A549 (cell line): ENCODE results near the gene KCNQ1OT1. TPM values are rescaled to one million over a fixed set of nuclear protein-coding genes. Genes with fewer than 3 reads are reported as not detected.

Experiments used
- ATAC-seq, 2 experiments: fragments of 200-7000 bp in 1 of 2; fragments of >200 bp in 1 of 2; cut with Nextera tagmentation in 1 of 2; cut with Tn5 transposase in 1 of 2; 3 replicates each; pipeline versions ENCODE4 v1.8.0 to v1.9.1; 2018 to 2020; ENCODE audit warnings: mild to moderate bottlenecking in 1 of 2, moderate library complexity in 1 of 2
- CTCF ChIA-PET: fragments of 300-600 bp; sonication (Branson Sonifier 250); formaldehyde crosslinking; extraction: SDS; loops from one replicate; lab custom pipeline; 2021; ENCODE audit warnings: antibody characterized with exemption, inconsistent platforms; lab: Yijun Ruan, JAX
- POLR2A ChIA-PET: fragments of 350-600 bp; formaldehyde crosslinking; extraction: SDS; loops from one replicate; lab custom pipeline; 2021; ENCODE audit warnings: antibody characterized with exemption, inconsistent platforms; lab: Yijun Ruan, JAX
- DNase-seq, 2 experiments: peaks; one replicate each; pipeline versions ENCODE4 v3.0.0 to v3.0.0-alpha.2; 2011 to 2016; ENCODE audit warnings: low read depth in 1 of 2, low spot score in 1 of 2
- FAIRE-seq: peaks from 2 replicates; lab custom pipeline; 2011; peaks lifted over from hg19 to GRCh38; lab: Jason Lieb, UNC
- H3K27ac ChIP-seq, 2 experiments: fragments of >200 bp; sonication (Bioruptor Twin); formaldehyde crosslinking; 3 replicates each; pipeline ENCODE4 v1.5.1; 2016 to 2017
- H3K4me1 ChIP-seq: fragments of >200 bp; sonication (Bioruptor Twin); formaldehyde crosslinking; 3 replicates; pipeline ENCODE4 v1.6.1; 2016
- H3K4me2 ChIP-seq: fragments of >200 bp; sonication (Bioruptor Twin); formaldehyde crosslinking; 3 replicates; pipeline ENCODE4 v1.6.1; 2016
- H3K4me3 ChIP-seq: fragments of >200 bp; sonication (Bioruptor Twin); formaldehyde crosslinking; 3 replicates; pipeline ENCODE4 v1.5.1; 2016
- H3K9me3 ChIP-seq: fragments of >200 bp; sonication (Bioruptor Twin); formaldehyde crosslinking; 3 replicates; pipeline ENCODE4 v1.6.1; 2016
- BHLHE40 ChIP-seq: IDR thresholded peaks from 2 replicates; pipeline ENCODE4 v1.6.1; 2012; ENCODE audit warnings: low read depth, low read length, inconsistent platforms
- CBX2 ChIP-seq: fragments of 200-600 bp; sonication (generic); IDR thresholded peaks from 2 replicates; pipeline ENCODE4 v1.6.1; 2016; ENCODE audit warnings: low read depth, mild to moderate bottlenecking, borderline replicate concordance
- CBX8 ChIP-seq: fragments of 200-600 bp; sonication (generic); IDR thresholded peaks from 2 replicates; pipeline ENCODE4 v1.6.1; 2016
- CHD4 ChIP-seq: fragments of 200-600 bp; sonication (generic); IDR thresholded peaks from 2 replicates; pipeline ENCODE4 v1.6.1; 2016; ENCODE audit warnings: antibody characterized with exemption, mild to moderate bottlenecking, borderline replicate concordance
- EP300 ChIP-seq, 2 experiments: fragments of >200 bp; sonication (Bioruptor Twin); formaldehyde crosslinking; IDR thresholded peaks; 2 replicates in 1 of 2; 3 replicates in 1 of 2; pipeline ENCODE4 v1.6.1; 2016 to 2017
- HOXB5 ChIP-seq: fragments of 250-450 bp; sonication (Bioruptor Pico); IDR thresholded peaks from 2 replicates; pipeline ENCODE4 v1.5.0; 2020; ENCODE audit warnings: mild to moderate bottlenecking, moderate library complexity
- JUN ChIP-seq, 2 experiments: fragments of >200 bp; sonication (Bioruptor Twin); formaldehyde crosslinking; IDR thresholded peaks; 2 replicates in 1 of 2; 3 replicates in 1 of 2; pipeline ENCODE4 v1.6.1; 2016 to 2017
- JUNB ChIP-seq: fragments of >200 bp; sonication (Bioruptor Twin); formaldehyde crosslinking; IDR thresholded peaks from 2 replicates; pipeline ENCODE4 v1.6.1; 2016
- MAZ ChIP-seq: fragments of 150-350 bp; IDR thresholded peaks from 2 replicates; pipeline ENCODE4 v1.6.1; 2014; ENCODE audit warnings: antibody characterized with exemption, low read depth, low read length, borderline replicate concordance
- NFE2L2 ChIP-seq: fragments of 150-350 bp; conservative IDR thresholded peaks from 2 replicates; pipeline ENCODE4 v1.6.1; 2014; ENCODE audit warnings: low read length
- NR3C1 ChIP-seq: fragments of >200 bp; sonication (Bioruptor Twin); formaldehyde crosslinking; IDR thresholded peaks from 3 replicates; pipeline ENCODE4 v1.6.1; 2017
- TFCP2L1 ChIP-seq: fragments of 250-450 bp; sonication (Bioruptor Pico); IDR thresholded peaks from 2 replicates; pipeline ENCODE4 v1.5.0; 2021; ENCODE audit warnings: mild to moderate bottlenecking
- ZC3H11A ChIP-seq: fragments of 450-650 bp; IDR thresholded peaks from 2 replicates; pipeline ENCODE4 v1.6.1; 2014; ENCODE audit warnings: antibody characterized with exemption, mild to moderate bottlenecking
- WGBS: methylation state at CpG from one replicate; pipeline ENCODE4 v1.1.6; 2017; ENCODE audit errors: missing lambda C conversion rate; 5-methylcytosine and 5-hydroxymethylcytosine counted together
- polyA plus RNA-seq, 4 experiments: library from polyadenylated mRNA; depleted of rRNA in 3 of 4; stranded (reverse); fragments of >200 nt; fragmentation: RNase III in 1 of 4; extraction: RNeasy Plus Mini Kit Qiagen cat#74134 plus additional on column Dnase treatment in 1 of 4; gene quantifications; 2 replicates in 3 of 4; 3 replicates in 1 of 4; pipeline ENCODE4 v1.2.3, GENCODE V29; 2011 to 2017
- small RNA-seq, 6 experiments: library from RNA; depleted of rRNA; stranded (forward); fragments of <200 nt; gene quantifications; one replicate each; pipeline ENCODE3, GENCODE V24; 2012
- TF ChIP-seq, protein P1 (sequence below): fragments of 450-650 bp; IDR thresholded peaks from 2 replicates; pipeline ENCODE4 v1.6.1; 2014; ENCODE audit warnings: antibody characterized with exemption
- TF ChIP-seq, protein P2 (sequence below): IDR thresholded peaks from 2 replicates; pipeline ENCODE4 v1.6.1; 2012

The KCNQ1OT1 gene
- polyA plus RNA-seq, 2 of the 4 experiments (the other 2 are of a cell fraction), result 0.03 to 0.13 TPM

GRCh38 chr11:2558861-2559526 is 140.8 kb downstream of the KCNQ1OT1 start (continued):
- TF ChIP-seq CHD4 (no peak), TFCP2L1 (no peak), NR3C1 (no peak), NFE2L2 (no peak), CBX8 (no peak)

GRCh38 chr11:2558397-2558796 is 141.4 kb downstream of the KCNQ1OT1 start:
- ChIA-PET CTCF (interaction anchor here (1.0 to 4.1 kb wide), 2 partner anchors 26 to 676 kb away, joined by 3 to 22 read pairs; no protein-coding TSS in a partner anchor), POLR2A (no interaction called here)
- Histone ChIP-seq H3K9me3 (no peaks in the 10 kb centered on the region), H3K4me2 (no peak overlapping the region), H3K4me1 (no peaks in the 10 kb centered on the region), H3K27ac (no peak overlapping the region), H3K4me3 (no peak overlapping the region)
- ATAC-seq, result no peak
- TF ChIP-seq MAZ, result no peak
- no peak for TF ChIP-seq HOXB5 (CRISPR knock-in tag)
- no peak for TF ChIP-seq EP300 (IDR thresholded peaks at IDR 0.05)
- TF ChIP-seq BHLHE40, result no peak
- TF ChIP-seq CBX2, result no peak
- TF ChIP-seq, protein P1, sequence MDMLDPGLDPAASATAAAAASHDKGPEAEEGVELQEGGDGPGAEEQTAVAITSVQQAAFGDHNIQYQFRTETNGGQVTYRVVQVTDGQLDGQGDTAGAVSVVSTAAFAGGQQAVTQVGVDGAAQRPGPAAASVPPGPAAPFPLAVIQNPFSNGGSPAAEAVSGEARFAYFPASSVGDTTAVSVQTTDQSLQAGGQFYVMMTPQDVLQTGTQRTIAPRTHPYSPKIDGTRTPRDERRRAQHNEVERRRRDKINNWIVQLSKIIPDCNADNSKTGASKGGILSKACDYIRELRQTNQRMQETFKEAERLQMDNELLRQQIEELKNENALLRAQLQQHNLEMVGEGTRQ, result no peak
- TF ChIP-seq ZC3H11A, result no peak
- TF ChIP-seq, protein P2, sequence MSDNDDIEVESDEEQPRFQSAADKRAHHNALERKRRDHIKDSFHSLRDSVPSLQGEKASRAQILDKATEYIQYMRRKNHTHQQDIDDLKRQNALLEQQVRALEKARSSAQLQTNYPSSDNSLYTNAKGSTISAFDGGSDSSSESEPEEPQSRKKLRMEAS, result no peak
- no peak for TF ChIP-seq JUNB
- TF ChIP-seq JUN (IDR thresholded peaks at IDR 0.05), result no peak
- no peak for TF ChIP-seq CHD4
- DNase-seq, result no peak
- 66% methylated on average over 3 of the region's 17 CpGs for WGBS
- FAIRE-seq, result no peak

Small RNA genes lying within 50 kb of the gene (small RNA-seq; reads per million reads assigned to genes)
- gene RF01947 (0 reads per million in 6 experiments), gene RF01948 (0 reads per million in 6 experiments), gene RF01950 (0 reads per million in 6 experiments)

Other genes with a start within 250 kb of the KCNQ1OT1 start
- 0.40 and 0.41 TPM in 2 replicates for gene CDKN1C, start 185.8 kb upstream of the KCNQ1OT1 start, polyA plus RNA-seq (2011; rRNA removed)
- gene CDKN1C, start 185.8 kb upstream of the KCNQ1OT1 start, polyA plus RNA-seq (2017; fragmentation: RNase III; extraction: RNeasy Plus Mini Kit Qiagen cat#74134 plus additional on column Dnase treatment), result 0.16 to 0.36 TPM (median 0.30 TPM) in 3 replicates
- 6.3 and 7.0 TPM in 2 replicates for gene PHLDA2, start 229.4 kb upstream of the KCNQ1OT1 start, polyA plus RNA-seq (2011; rRNA removed)
- 43.6 to 49.6 TPM (median 47.6 TPM) in 3 replicates for gene PHLDA2, start 229.4 kb upstream of the KCNQ1OT1 start, polyA plus RNA-seq (2017; fragmentation: RNase III; extraction: RNeasy Plus Mini Kit Qiagen cat#74134 plus additional on column Dnase treatment)